ENCODE results near the gene PRSS50. TPM values are rescaled to one million over a fixed set of nuclear protein-coding genes. Genes with fewer than 3 reads are reported as not detected.

The PRSS50 gene
- total and polyA plus RNA-seq, 4 donors: 0.02 to 0.33 (median 0.25) TPM; not detected in 1

DNA sequence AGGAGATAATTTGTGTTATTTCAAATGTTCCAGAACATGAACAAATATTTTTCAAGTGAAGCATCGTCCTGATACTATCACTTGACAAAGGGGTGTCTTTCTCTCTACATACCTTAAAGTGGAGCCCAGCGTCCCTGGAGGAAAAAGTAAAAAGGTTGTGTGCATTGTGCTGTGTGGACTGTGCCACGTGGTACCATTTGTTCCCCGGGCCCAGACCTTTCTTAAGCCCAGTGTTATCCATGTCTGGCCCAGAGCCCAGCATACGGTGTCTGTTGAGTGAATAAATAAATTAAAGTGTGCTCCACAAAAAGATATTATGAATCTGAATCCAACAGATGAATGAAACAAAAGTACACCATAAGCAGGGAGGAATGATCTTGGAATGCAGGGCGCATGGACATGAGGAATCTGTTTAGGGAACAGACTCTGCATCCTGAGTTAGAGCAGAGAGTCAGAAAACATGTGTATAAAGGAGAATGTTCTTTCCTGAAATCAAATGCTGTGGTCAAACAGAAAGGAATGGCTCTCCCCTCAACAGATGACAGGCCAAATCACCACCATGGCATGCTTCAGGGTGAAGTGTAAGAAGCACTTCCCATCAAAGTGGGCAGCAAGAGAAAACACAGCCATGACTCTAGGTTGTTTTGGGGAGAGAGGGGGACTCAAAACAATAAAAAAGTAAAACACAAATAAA is 8.1 kb upstream of the PRSS50 start:
- TF ChIP-seq RAD21 (IDR thresholded peaks at IDR 0.05) (no peak), HNF4A (conservative IDR thresholded peaks at IDR 0.05) (no peak), FOXA2 (IDR thresholded peaks at IDR 0.05) (no peak), NR2F2 (IDR thresholded peaks at IDR 0.05) (no peak), RXRA (IDR thresholded peaks at IDR 0.05) (no peak)
- Histone ChIP-seq H3K4me1 (ENCODE audit: control insufficient read depth in 4 of 4, insufficient read depth in 4 of 4, low read length in 3 of 4) (no peaks in the 10 kb centered on the region), H3K27me3 (ENCODE audit: control insufficient read depth in 4 of 4, insufficient read depth in 4 of 4, low read length in 3 of 4) (no peaks in the 10 kb centered on the region), H3K36me3 (ENCODE audit: control insufficient read depth in 4 of 4, insufficient read depth in 3 of 4, low read depth in 1 of 4, low read length in 3 of 4) (no peaks in the 10 kb centered on the region), H3K27ac (ENCODE audit: low read depth in 1 of 2, low read length in 2 of 2) (no peak overlapping the region), H3K9me3 (ENCODE audit: control insufficient read depth in 4 of 4, low read length in 3 of 4) (no peaks in the 10 kb centered on the region), H3K9ac (ENCODE audit: low read depth in 1 of 2, low read length in 2 of 2) (no peak overlapping the region), H3K4me3 (ENCODE audit: low read depth in 1 of 3, low read length in 3 of 3) (no peak overlapping the region)
- no peak for DNase-seq (ENCODE audit: low spot score)
- WGBS: 77% methylated on average over 6 of the region's 6 CpGs

DNA sequence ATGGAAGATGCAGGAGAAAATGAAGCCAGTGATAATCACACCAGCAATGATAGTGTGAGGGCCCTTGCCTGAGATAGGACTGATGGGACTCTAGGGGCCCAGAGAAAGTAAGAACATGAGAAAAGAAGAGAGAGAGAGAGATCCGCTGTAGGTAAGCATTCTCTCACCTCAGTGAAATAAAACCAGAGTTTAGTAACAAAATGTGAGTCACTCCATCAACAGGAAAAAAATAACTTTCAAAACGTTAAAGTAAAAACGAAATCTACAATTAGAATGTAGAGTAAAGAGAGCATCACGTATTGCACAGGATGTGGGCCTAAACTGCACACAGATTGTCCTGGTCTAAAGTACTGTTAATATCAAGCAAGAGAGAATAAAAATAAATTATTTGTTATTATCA is 6.8 kb upstream of the PRSS50 start:
- Histone ChIP-seq H3K36me3 (ENCODE audit: control insufficient read depth in 4 of 4, insufficient read depth in 3 of 4, low read depth in 1 of 4, low read length in 3 of 4) (no peaks in the 10 kb centered on the region), H3K9me3 (ENCODE audit: control insufficient read depth in 4 of 4, low read length in 3 of 4) (no peaks in the 10 kb centered on the region), H3K4me1 (ENCODE audit: control insufficient read depth in 4 of 4, insufficient read depth in 4 of 4, low read length in 3 of 4) (no peaks in the 10 kb centered on the region), H3K4me3 (ENCODE audit: low read depth in 1 of 3, low read length in 3 of 3) (no peak overlapping the region), H3K27ac (ENCODE audit: low read depth in 1 of 2, low read length in 2 of 2) (no peak overlapping the region), H3K9ac (ENCODE audit: low read depth in 1 of 2, low read length in 2 of 2) (no peak overlapping the region), H3K27me3 (ENCODE audit: control insufficient read depth in 4 of 4, insufficient read depth in 4 of 4, low read length in 3 of 4) (no peaks in the 10 kb centered on the region)
- DNase-seq (ENCODE audit: low spot score): no peak
- TF ChIP-seq FOXA2 (IDR thresholded peaks at IDR 0.05) (no peak), SP1 (IDR thresholded peaks at IDR 0.05) (no peak), RXRA (IDR thresholded peaks at IDR 0.05) (no peak), JUND (IDR thresholded peaks at IDR 0.05) (no peak), GABPA (IDR thresholded peaks at IDR 0.05 in 1 of 2, conservative IDR thresholded peaks at IDR 0.05 in 1 of 2) (no peak), HNF4A (conservative IDR thresholded peaks at IDR 0.05) (no peak), HNF4G (IDR thresholded peaks at IDR 0.05) (no peak), FOXA1 (IDR thresholded peaks at IDR 0.05) (no peak), TAF1 (conservative IDR thresholded peaks at IDR 0.05) (no peak), YY1 (IDR thresholded peaks at IDR 0.05) (no peak), RAD21 (IDR thresholded peaks at IDR 0.05) (no peak), NR2F2 (IDR thresholded peaks at IDR 0.05) (no peak), EGR1 (IDR thresholded peaks at IDR 0.05; ENCODE audit: low read depth in 2 of 2) (no peak)
- TF ChIP-seq, protein P1, sequence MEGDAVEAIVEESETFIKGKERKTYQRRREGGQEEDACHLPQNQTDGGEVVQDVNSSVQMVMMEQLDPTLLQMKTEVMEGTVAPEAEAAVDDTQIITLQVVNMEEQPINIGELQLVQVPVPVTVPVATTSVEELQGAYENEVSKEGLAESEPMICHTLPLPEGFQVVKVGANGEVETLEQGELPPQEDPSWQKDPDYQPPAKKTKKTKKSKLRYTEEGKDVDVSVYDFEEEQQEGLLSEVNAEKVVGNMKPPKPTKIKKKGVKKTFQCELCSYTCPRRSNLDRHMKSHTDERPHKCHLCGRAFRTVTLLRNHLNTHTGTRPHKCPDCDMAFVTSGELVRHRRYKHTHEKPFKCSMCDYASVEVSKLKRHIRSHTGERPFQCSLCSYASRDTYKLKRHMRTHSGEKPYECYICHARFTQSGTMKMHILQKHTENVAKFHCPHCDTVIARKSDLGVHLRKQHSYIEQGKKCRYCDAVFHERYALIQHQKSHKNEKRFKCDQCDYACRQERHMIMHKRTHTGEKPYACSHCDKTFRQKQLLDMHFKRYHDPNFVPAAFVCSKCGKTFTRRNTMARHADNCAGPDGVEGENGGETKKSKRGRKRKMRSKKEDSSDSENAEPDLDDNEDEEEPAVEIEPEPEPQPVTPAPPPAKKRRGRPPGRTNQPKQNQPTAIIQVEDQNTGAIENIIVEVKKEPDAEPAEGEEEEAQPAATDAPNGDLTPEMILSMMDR (IDR thresholded peaks at IDR 0.05; ENCODE audit: low read depth, low read length, missing input control): no peak
- TF ChIP-seq, protein P2, sequence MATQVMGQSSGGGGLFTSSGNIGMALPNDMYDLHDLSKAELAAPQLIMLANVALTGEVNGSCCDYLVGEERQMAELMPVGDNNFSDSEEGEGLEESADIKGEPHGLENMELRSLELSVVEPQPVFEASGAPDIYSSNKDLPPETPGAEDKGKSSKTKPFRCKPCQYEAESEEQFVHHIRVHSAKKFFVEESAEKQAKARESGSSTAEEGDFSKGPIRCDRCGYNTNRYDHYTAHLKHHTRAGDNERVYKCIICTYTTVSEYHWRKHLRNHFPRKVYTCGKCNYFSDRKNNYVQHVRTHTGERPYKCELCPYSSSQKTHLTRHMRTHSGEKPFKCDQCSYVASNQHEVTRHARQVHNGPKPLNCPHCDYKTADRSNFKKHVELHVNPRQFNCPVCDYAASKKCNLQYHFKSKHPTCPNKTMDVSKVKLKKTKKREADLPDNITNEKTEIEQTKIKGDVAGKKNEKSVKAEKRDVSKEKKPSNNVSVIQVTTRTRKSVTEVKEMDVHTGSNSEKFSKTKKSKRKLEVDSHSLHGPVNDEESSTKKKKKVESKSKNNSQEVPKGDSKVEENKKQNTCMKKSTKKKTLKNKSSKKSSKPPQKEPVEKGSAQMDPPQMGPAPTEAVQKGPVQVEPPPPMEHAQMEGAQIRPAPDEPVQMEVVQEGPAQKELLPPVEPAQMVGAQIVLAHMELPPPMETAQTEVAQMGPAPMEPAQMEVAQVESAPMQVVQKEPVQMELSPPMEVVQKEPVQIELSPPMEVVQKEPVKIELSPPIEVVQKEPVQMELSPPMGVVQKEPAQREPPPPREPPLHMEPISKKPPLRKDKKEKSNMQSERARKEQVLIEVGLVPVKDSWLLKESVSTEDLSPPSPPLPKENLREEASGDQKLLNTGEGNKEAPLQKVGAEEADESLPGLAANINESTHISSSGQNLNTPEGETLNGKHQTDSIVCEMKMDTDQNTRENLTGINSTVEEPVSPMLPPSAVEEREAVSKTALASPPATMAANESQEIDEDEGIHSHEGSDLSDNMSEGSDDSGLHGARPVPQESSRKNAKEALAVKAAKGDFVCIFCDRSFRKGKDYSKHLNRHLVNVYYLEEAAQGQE (IDR thresholded peaks at IDR 0.05): no peak
- TF ChIP-seq, protein P3, sequence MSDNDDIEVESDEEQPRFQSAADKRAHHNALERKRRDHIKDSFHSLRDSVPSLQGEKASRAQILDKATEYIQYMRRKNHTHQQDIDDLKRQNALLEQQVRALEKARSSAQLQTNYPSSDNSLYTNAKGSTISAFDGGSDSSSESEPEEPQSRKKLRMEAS (IDR thresholded peaks at IDR 0.05): no peak
- TF ChIP-seq, protein P4, sequence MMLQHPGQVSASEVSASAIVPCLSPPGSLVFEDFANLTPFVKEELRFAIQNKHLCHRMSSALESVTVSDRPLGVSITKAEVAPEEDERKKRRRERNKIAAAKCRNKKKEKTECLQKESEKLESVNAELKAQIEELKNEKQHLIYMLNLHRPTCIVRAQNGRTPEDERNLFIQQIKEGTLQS (IDR thresholded peaks at IDR 0.05): no peak
- TF ChIP-seq, protein P5, sequence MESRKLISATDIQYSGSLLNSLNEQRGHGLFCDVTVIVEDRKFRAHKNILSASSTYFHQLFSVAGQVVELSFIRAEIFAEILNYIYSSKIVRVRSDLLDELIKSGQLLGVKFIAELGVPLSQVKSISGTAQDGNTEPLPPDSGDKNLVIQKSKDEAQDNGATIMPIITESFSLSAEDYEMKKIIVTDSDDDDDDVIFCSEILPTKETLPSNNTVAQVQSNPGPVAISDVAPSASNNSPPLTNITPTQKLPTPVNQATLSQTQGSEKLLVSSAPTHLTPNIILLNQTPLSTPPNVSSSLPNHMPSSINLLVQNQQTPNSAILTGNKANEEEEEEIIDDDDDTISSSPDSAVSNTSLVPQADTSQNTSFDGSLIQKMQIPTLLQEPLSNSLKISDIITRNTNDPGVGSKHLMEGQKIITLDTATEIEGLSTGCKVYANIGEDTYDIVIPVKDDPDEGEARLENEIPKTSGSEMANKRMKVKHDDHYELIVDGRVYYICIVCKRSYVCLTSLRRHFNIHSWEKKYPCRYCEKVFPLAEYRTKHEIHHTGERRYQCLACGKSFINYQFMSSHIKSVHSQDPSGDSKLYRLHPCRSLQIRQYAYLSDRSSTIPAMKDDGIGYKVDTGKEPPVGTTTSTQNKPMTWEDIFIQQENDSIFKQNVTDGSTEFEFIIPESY (IDR thresholded peaks at IDR 0.05): no peak
- 74% methylated on average over 4 of the region's 4 CpGs for WGBS

Data from liver (tissue), 9 donors.